HepG2 (cell line): Measurements from ENCODE around the gene LITAF. TPM values are rescaled to one million over a fixed set of nuclear protein-coding genes. Genes with fewer than 3 reads are reported as not detected.

Experiments
- ATAC-seq: fragments of 200-7000 bp; cut with Tn5 transposase; 3 replicates; pipeline ENCODE4 v1.9.1; 2020; ENCODE audit warnings: mild to moderate bottlenecking, moderate library complexity
- BruUV-seq: library from RNA; stranded (reverse); fragments of 400-500 nt; replicated peaks from 2 replicates; lab custom pipeline; 2021; lab: Mats Ljungman, UMichigan
- CTCF ChIA-PET: fragments of 300-600 bp; formaldehyde crosslinking; extraction: SDS; loops from one replicate; lab custom pipeline; 2021; ENCODE audit warnings: low total read pairs, inconsistent platforms, low intra/inter-chr PET ratio; lab: Yijun Ruan, JAX
- POLR2A ChIA-PET: fragments of 350-600 bp; sonication (Branson Sonifier 250); formaldehyde crosslinking; loops from one replicate; lab custom pipeline; 2020; ENCODE audit warnings: antibody characterized with exemption, inconsistent platforms; lab: Yijun Ruan, JAX
- DNase-seq: peaks from one replicate; pipeline ENCODE4 v3.0.0-alpha.2; 2015; ENCODE audit warnings: low spot score
- FAIRE-seq: peaks from 3 replicates; lab custom pipeline; 2011; peaks lifted over from hg19 to GRCh38; lab: Jason Lieb, UNC
- H2AFZ ChIP-seq: one replicate; pipeline ENCODE4 v1.6.1; 2011; ENCODE audit warnings: low read length, inconsistent platforms
- H3K27ac ChIP-seq: fragments of 300-600 bp; 3 replicates; pipeline ENCODE4 v1.8.0; 2011; ENCODE audit warnings: mixed run types, mild to moderate bottlenecking, mixed read lengths, low read length, inconsistent platforms; ENCODE audit not compliant: insufficient read depth; ENCODE audit errors: extremely low read length
- H3K27me3 ChIP-seq, 2 experiments: fragments of 200-600 bp in 1 of 2; 2 replicates in 1 of 2; 3 replicates in 1 of 2; pipeline versions ENCODE4 v1.6.0 to v1.8.0; 2011; ENCODE audit warnings: low read length in 2 of 2, mild to moderate bottlenecking in 2 of 2, moderate library complexity in 2 of 2, inconsistent platforms in 1 of 2; ENCODE audit not compliant: insufficient read depth in 2 of 2, control insufficient read depth in 1 of 2
- H3K36me3 ChIP-seq, 2 experiments: fragments of 200-600 bp in 1 of 2; replicated peaks in 1 of 2; 2 replicates in 1 of 2; 3 replicates in 1 of 2; pipeline versions ENCODE4 v1.5.1 to v1.8.0; 2011; ENCODE audit warnings: low read length in 2 of 2, inconsistent platforms in 1 of 2; ENCODE audit not compliant: insufficient read depth in 2 of 2, control insufficient read depth in 1 of 2
- H3K4me1 ChIP-seq: 2 replicates; pipeline ENCODE4 v1.5.1; 2012; ENCODE audit warnings: low read length, inconsistent platforms; ENCODE audit not compliant: insufficient read depth
- H3K4me2 ChIP-seq: 2 replicates; pipeline ENCODE4 v1.6.0; 2011; ENCODE audit warnings: low read depth, low read length, inconsistent platforms
- H3K4me3 ChIP-seq, 3 experiments: fragments of 200-600 bp in 1 of 3; sonication (generic), shearing (Covaris generic) in 1 of 3; replicated peaks in 1 of 3; 2 replicates each; pipeline ENCODE4 v1.5.1; 2011 to 2016; ENCODE audit warnings: low read length in 3 of 3, inconsistent platforms in 2 of 3, low read depth in 2 of 3, mild to moderate bottlenecking in 2 of 3, control low read depth in 1 of 3, mixed read lengths in 1 of 3; ENCODE audit not compliant: insufficient read depth in 1 of 3
- H3K79me2 ChIP-seq: one replicate; pipeline ENCODE4 v1.6.1; 2011; ENCODE audit warnings: low read length, inconsistent platforms; ENCODE audit not compliant: insufficient read depth
- H3K9ac ChIP-seq: 2 replicates; pipeline ENCODE4 v1.6.0; 2011; ENCODE audit warnings: mild to moderate bottlenecking, low read depth, low read length, inconsistent platforms; ENCODE audit not compliant: insufficient read depth
- H3K9me3 ChIP-seq: 2 replicates; pipeline ENCODE4 v1.5.1; 2012; ENCODE audit warnings: mild to moderate bottlenecking, low read length
- H4K20me1 ChIP-seq: 2 replicates; pipeline ENCODE4 v1.6.0; 2011; ENCODE audit warnings: inconsistent platforms, mild to moderate bottlenecking, low read length, moderate library complexity; ENCODE audit not compliant: insufficient read depth
- AGO1 ChIP-seq: fragments of 200-400 bp; formaldehyde crosslinking; IDR thresholded peaks from 2 replicates; pipeline ENCODE4 v1.6.1; 2017; ENCODE audit warnings: mild to moderate bottlenecking, low read depth, low read length, moderate library complexity; ENCODE audit not compliant: poor library complexity, severe bottlenecking
- ERF ChIP-seq: IDR thresholded peaks from 2 replicates; pipeline ENCODE4 v1.6.1; 2018; ENCODE audit warnings: missing biosample characterization, missing genetic modification reagents
- GTF2F1 ChIP-seq: fragments of 150-350 bp; IDR thresholded peaks from 2 replicates; pipeline ENCODE4 v1.6.1; 2014; ENCODE audit warnings: low read length
- MXD4 ChIP-seq: IDR thresholded peaks from 2 replicates; pipeline ENCODE4 v1.6.1; 2016; ENCODE audit warnings: mild to moderate bottlenecking, missing biosample characterization, missing genetic modification reagents
- NR3C1 ChIP-seq: sonication (generic); formaldehyde crosslinking; IDR thresholded peaks from 2 replicates; pipeline ENCODE4 v1.4.0; 2020; ENCODE audit warnings: missing genetic modification reagents
- PAWR ChIP-seq: sonication (generic); formaldehyde crosslinking; IDR thresholded peaks from 2 replicates; pipeline ENCODE4 v1.4.0; 2020; ENCODE audit warnings: missing genetic modification reagents, mild to moderate bottlenecking, borderline replicate concordance
- PAXIP1 ChIP-seq: sonication (generic); formaldehyde crosslinking; conservative IDR thresholded peaks from 2 replicates; pipeline ENCODE4 v1.4.0; 2020; ENCODE audit warnings: mild to moderate bottlenecking, missing genetic modification reagents, moderate library complexity
- SAFB2 ChIP-seq: sonication (generic); formaldehyde crosslinking; IDR thresholded peaks from 2 replicates; pipeline ENCODE4 v1.5.1; 2020; ENCODE audit warnings: missing genetic modification reagents, low read depth, mild to moderate bottlenecking, borderline replicate concordance
- SIX4 ChIP-seq: sonication (generic); formaldehyde crosslinking; IDR thresholded peaks from 2 replicates; pipeline ENCODE4 v1.4.0; 2020; ENCODE audit warnings: missing genetic modification reagents
- SMYD3 ChIP-seq: sonication (generic); formaldehyde crosslinking; IDR thresholded peaks from 2 replicates; pipeline ENCODE4 v1.8.1; 2023; ENCODE audit warnings: mild to moderate bottlenecking, missing genetic modification reagents
- SNAI1 ChIP-seq: sonication (generic); formaldehyde crosslinking; IDR thresholded peaks from 2 replicates; pipeline ENCODE4 v1.5.0; 2020; ENCODE audit warnings: mild to moderate bottlenecking, missing genetic modification reagents, borderline replicate concordance
- SOX5 ChIP-seq: IDR thresholded peaks from 2 replicates; pipeline ENCODE4 v1.6.1; 2016; ENCODE audit warnings: borderline replicate concordance
- TCF7 ChIP-seq: sonication (generic); IDR thresholded peaks from 2 replicates; pipeline ENCODE4 v1.6.1; 2016; ENCODE audit warnings: antibody characterized with exemption, low read depth
- XBP1 ChIP-seq: sonication (generic); formaldehyde crosslinking; IDR thresholded peaks from 2 replicates; pipeline ENCODE4 v1.5.0; 2020; ENCODE audit warnings: missing genetic modification reagents
- ZNF143 ChIP-seq: sonication (generic); formaldehyde crosslinking; IDR thresholded peaks from 2 replicates; pipeline ENCODE4 v1.4.0; 2020; ENCODE audit warnings: missing genetic modification reagents
- ZNF550 ChIP-seq: sonication (generic); formaldehyde crosslinking; IDR thresholded peaks from 2 replicates; pipeline ENCODE4 v1.4.0; 2020; ENCODE audit warnings: mild to moderate bottlenecking, missing genetic modification reagents, borderline replicate concordance
- ZNF580 ChIP-seq: IDR thresholded peaks from 2 replicates; pipeline ENCODE4 v1.6.1; 2016; ENCODE audit warnings: low read depth, borderline replicate concordance
- ZNF678 ChIP-seq: sonication (generic); formaldehyde crosslinking; IDR thresholded peaks from 2 replicates; pipeline ENCODE4 v1.4.0; 2020; ENCODE audit warnings: mild to moderate bottlenecking, missing genetic modification reagents
- ZNF766 ChIP-seq: sonication (generic); formaldehyde crosslinking; IDR thresholded peaks from 2 replicates; pipeline ENCODE4 v1.5.0; 2020; ENCODE audit warnings: missing genetic modification reagents, borderline replicate concordance
- ZNF773 ChIP-seq: sonication (generic); formaldehyde crosslinking; IDR thresholded peaks from 2 replicates; pipeline ENCODE4 v1.4.0; 2020; ENCODE audit warnings: missing genetic modification reagents, borderline replicate concordance
- WGBS: methylation state at CpG from one replicate; pipeline ENCODE4 v1.1.6; 2017; ENCODE audit warnings: low lambda C conversion rate; 5-methylcytosine and 5-hydroxymethylcytosine counted together
- in situ Hi-C: cut with HindIII; loops from 2 replicates; pipeline ENCODE4 v1.10.0; 2017; ENCODE audit warnings: low pct_unique_long_range_greater_than_20kb; ENCODE audit not compliant: extremely low pct_ligation_motif_present
- intact Hi-C: fragments of 100-400 bp; cut with micrococcal nuclease; formaldehyde crosslinking; loops from one replicate; pipeline ENCODE4 v1.10.0; 2022; ENCODE audit not compliant: unreplicated experiment
- polyA plus RNA-seq, 8 experiments: library from polyadenylated mRNA; depleted of rRNA in 3 of 8; stranded (reverse) in 7 of 8; unstranded in 1 of 8; fragments of >200 nt; fragmentation: Illumina TruSeq in 4 of 8; extraction: Trizol in 4 of 8; gene quantifications; 2 replicates each; pipeline versions ENCODE4 v1.2.1 to v1.2.3, GENCODE V29; 2011 to 2016; ENCODE audit warnings: low read depth in 4 of 8, missing spikeins in 1 of 8, mixed read lengths in 1 of 8; ENCODE audit not compliant: insufficient read depth in 1 of 8
- total RNA-seq, 5 experiments: library from RNA; depleted of rRNA; stranded (reverse); fragments of >200 nt; fragmentation: Illumina TruSeq; extraction: Trizol; gene quantifications; 2 replicates each; pipeline ENCODE4 v1.2.3, GENCODE V29; 2016; ENCODE audit warnings: low read depth in 1 of 5
- TF ChIP-seq, protein P1 (sequence below): sonication (generic); formaldehyde crosslinking; IDR thresholded peaks from 2 replicates; pipeline ENCODE4 v1.4.0; 2020; ENCODE audit warnings: mild to moderate bottlenecking, missing genetic modification reagents

Gene LITAF
- total and polyA plus RNA-seq, 2 of the 13 experiments (the other 11 are each of a cell fraction or from before 2014, with no cell fraction given) = 80.1 to 141 TPM

DNA sequence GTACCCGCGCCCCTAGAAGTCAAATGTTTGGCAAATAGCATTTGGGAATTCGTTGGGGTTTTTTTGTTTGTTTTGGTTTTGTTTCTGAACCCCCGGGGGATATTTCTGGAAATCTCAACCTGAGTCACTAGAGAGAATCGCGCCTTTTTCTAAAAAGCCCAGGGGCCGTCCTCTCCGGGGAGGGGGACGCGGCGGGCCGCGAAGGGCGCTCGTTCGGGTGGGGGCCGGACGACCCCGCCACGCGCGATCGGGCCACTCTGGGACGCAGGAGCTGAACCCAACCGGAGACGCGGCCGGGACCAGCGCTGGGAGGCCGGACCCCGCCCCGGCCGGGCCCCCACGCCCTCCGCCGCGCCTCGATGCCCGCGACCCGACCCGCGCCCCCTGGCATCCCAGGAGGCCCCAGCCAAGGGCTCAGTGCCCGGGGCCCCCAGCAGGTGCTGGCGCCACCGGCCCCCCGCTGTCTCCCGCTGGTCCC lies 302 bp downstream of the LITAF start:
- Histone ChIP-seq H3K79me2 (peaks cover 50% of the 10 kb centered on the region), H3K36me3 (no peaks in the 10 kb centered on the region), H2AFZ (no peak overlapping the region), H3K27me3 (peaks cover 0 to 21% of the 10 kb centered on the region in 2 experiments; a peak in 2 of 5 replicates), H3K27ac (peak overlapping the region; percentile 57), H3K4me3 (peak overlapping the region; percentile 73 to 96 (median 96)), H3K4me2 (peak overlapping the region; percentile 93), H3K4me1 (peaks cover 54% of the 10 kb centered on the region), H3K9me3 (peaks cover 4% of the 10 kb centered on the region; the same call in 1 of the 2 replicates), H3K9ac (peak overlapping the region; percentile 81), H4K20me1 (peaks cover 17% of the 10 kb centered on the region)
- 0% methylated on average over 15 of the region's 48 CpGs for WGBS
- DNase-seq = no peak
- CTCF ChIA-PET = interaction anchor here (2.1 kb wide), 1 partner anchor 54 kb away, joined by 6 read pairs; no protein-coding TSS in a partner anchor
- POLR2A ChIA-PET = interaction anchor here (0.6 to 3.1 kb wide), 11 partner anchors 9 to 470 kb away, joined by 3 to 54 read pairs (median 5); partner anchors contain the start of gene ZC3H7A
- intact Hi-C loops (loop anchor here (5.0 to 10.0 kb wide), 2 partner anchors 54 to 208 kb away; partner anchors contain the start of gene ZC3H7A), in situ Hi-C loops (no loop called here)
- no peak for FAIRE-seq
- ATAC-seq = no peak; the same call in 2 of the 3 replicates
- BruUV-seq = TSS peak; percentile 48
- TF ChIP-seq SAFB2 (CRISPR knock-in tag) = no peak
- TF ChIP-seq SOX5 (CRISPR knock-in tag) = no peak
- TF ChIP-seq PAWR (CRISPR knock-in tag) = no peak
- no peak for TF ChIP-seq SIX4
- no peak for TF ChIP-seq ZNF550 (CRISPR knock-in tag)
- TF ChIP-seq ERF = no peak
- no peak for TF ChIP-seq PAXIP1 (CRISPR knock-in tag)
- no peak for TF ChIP-seq ZNF580 (CRISPR knock-in tag)
- TF ChIP-seq ZNF773 (CRISPR knock-in tag) = no peak
- no peak for TF ChIP-seq MXD4 (CRISPR knock-in tag)
- TF ChIP-seq ZNF766 = no peak
- no peak for TF ChIP-seq NR3C1 (CRISPR knock-in tag)
- peak; percentile 14 for TF ChIP-seq AGO1
- no peak for TF ChIP-seq GTF2F1
- TF ChIP-seq SNAI1 (CRISPR knock-in tag) = no peak; the same call in 1 of the 2 replicates
- TF ChIP-seq TCF7 = no peak
- no peak for TF ChIP-seq ZNF143
- no peak for TF ChIP-seq SMYD3 (CRISPR knock-in tag)
- TF ChIP-seq, protein P1, sequence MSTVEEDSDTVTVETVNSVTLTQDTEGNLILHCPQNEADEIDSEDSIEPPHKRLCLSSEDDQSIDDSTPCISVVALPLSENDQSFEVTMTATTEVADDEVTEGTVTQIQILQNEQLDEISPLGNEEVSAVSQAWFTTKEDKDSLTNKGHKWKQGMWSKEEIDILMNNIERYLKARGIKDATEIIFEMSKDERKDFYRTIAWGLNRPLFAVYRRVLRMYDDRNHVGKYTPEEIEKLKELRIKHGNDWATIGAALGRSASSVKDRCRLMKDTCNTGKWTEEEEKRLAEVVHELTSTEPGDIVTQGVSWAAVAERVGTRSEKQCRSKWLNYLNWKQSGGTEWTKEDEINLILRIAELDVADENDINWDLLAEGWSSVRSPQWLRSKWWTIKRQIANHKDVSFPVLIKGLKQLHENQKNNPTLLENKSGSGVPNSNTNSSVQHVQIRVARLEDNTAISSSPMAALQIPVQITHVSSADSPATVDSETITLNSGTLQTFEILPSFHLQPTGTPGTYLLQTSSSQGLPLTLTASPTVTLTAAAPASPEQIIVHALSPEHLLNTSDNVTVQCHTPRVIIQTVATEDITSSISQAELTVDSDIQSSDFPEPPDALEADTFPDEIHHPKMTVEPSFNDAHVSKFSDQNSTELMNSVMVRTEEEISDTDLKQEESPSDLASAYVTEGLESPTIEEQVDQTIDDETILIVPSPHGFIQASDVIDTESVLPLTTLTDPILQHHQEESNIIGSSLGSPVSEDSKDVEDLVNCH (CRISPR knock-in tag) = no peak
- TF ChIP-seq ZNF678 (CRISPR knock-in tag) = no peak
- TF ChIP-seq XBP1 = no peak
